Natural killer cell treated with Interleukin-12 subunit alpha and Interleukin-12 subunit beta and Interleukin-15 and Interleukin-18, amount 100 ng/mL, for 72 hours (primary cell): ENCODE measurements around the gene SEZ6L. TPM values are rescaled to one million over a fixed set of nuclear protein-coding genes. Genes with fewer than 3 reads are reported as not detected.

Source experiments
- ATAC-seq, 2 donors: fragments of 150-1000 bp; cut with Tn5 transposase in 1 of 2; sonication (Bioruptor Pico), chemical (Tn5 transposase) in 1 of 2; 2 replicates each; pipeline ENCODE4 v1.10.0; 2021
- DNase-seq: peaks from one replicate; pipeline ENCODE4 v3.0.0; 2022; ENCODE audit warnings: low spot score
- H3K27ac Mint-ChIP-seq, 2 donors: 1 replicate in 1 of 2; 2 replicates in 1 of 2; pipeline ENCODE4 v1.8.0; 2022; ENCODE audit warnings: mixed read lengths in 2 of 2, mild to moderate bottlenecking in 1 of 2, moderate library complexity in 1 of 2
- H3K27me3 Mint-ChIP-seq, 2 donors: 1 replicate in 1 of 2; 2 replicates in 1 of 2; pipeline ENCODE4 v1.8.0; 2022; ENCODE audit warnings: mixed read lengths in 2 of 2
- H3K36me3 Mint-ChIP-seq: one replicate; pipeline ENCODE4 v1.8.0; 2022; ENCODE audit warnings: mixed read lengths
- H3K4me1 Mint-ChIP-seq, 2 donors: 1 replicate in 1 of 2; 2 replicates in 1 of 2; pipeline ENCODE4 v1.8.0; 2022; ENCODE audit warnings: low read depth in 2 of 2, mixed read lengths in 2 of 2, mild to moderate bottlenecking in 1 of 2
- H3K4me3 Mint-ChIP-seq: one replicate; pipeline ENCODE4 v1.8.0; 2022; ENCODE audit warnings: mixed read lengths
- H3K9me3 Mint-ChIP-seq: 2 replicates; pipeline ENCODE4 v1.8.0; 2022; ENCODE audit warnings: mixed read lengths
- total RNA-seq, 2 donors: library from RNA; stranded (reverse); gene quantifications; one replicate each; pipeline ENCODE4 v1.2.3, GENCODE V29; 2022

The SEZ6L gene
- total RNA-seq = not detected

- Mint-ChIP-seq H3K9me3 (no peaks in the 10 kb centered on the region), H3K36me3 (no peaks in the 10 kb centered on the region), H3K27ac (no peak within 1 kb of the TSS), H3K4me3 (peak within 1 kb of the TSS; percentile 45), H3K27me3 (peaks cover 52 to 76% of the 10 kb centered on the region in 2 donors), H3K4me1 (no peaks in the 10 kb centered on the region)
- DNase-seq = no peak
- ATAC-seq = peak in 1 of 2 donors; percentile 40
These were observed at the start of gene SEZ6L for GRCh38 chr22:26169315-26170111. SEZ6L (plus strand) TSS chr22:26169462; CDS start chr22:26169670, 208 bp downstream.

- Mint-ChIP-seq H3K27ac (no peak overlapping the region), H3K9me3 (no peaks in the 10 kb centered on the region), H3K36me3 (no peaks in the 10 kb centered on the region), H3K4me3 (no peak overlapping the region), H3K4me1 (no peaks in the 10 kb centered on the region), H3K27me3 (peaks cover 11 to 26% of the 10 kb centered on the region in 2 donors)
- ATAC-seq = no peak
- DNase-seq = no peak
These were observed 46.3 kb upstream of the SEZ6L start for GRCh38 chr22:26122920-26123468.

GRCh38 chr22:26124991-26125725 lies 44.1 kb upstream of the SEZ6L start:
- Mint-ChIP-seq H3K4me3 (no peak overlapping the region), H3K9me3 (no peaks in the 10 kb centered on the region), H3K27me3 (peaks cover 10 to 24% of the 10 kb centered on the region in 2 donors), H3K27ac (no peak overlapping the region), H3K4me1 (no peaks in the 10 kb centered on the region), H3K36me3 (no peaks in the 10 kb centered on the region)
- ATAC-seq (no peak), DNase-seq (no peak)

GRCh38 chr22:26127126-26127525 lies 42.1 kb upstream of the SEZ6L start:
- no peak overlapping the region for H3K27ac Mint-ChIP-seq
- peaks cover 6 to 18% of the 10 kb centered on the region in 2 donors for H3K27me3 Mint-ChIP-seq
- H3K36me3 Mint-ChIP-seq = no peaks in the 10 kb centered on the region
- no peaks in the 10 kb centered on the region for H3K9me3 Mint-ChIP-seq
- no peak overlapping the region for H3K4me3 Mint-ChIP-seq
- H3K4me1 Mint-ChIP-seq = no peaks in the 10 kb centered on the region
- DNase-seq (no peak), ATAC-seq (no peak)

GRCh38 chr22:26127556-26127955 lies 41.7 kb upstream of the SEZ6L start:
- no peak for ATAC-seq
- peaks cover 6 to 18% of the 10 kb centered on the region in 2 donors for H3K27me3 Mint-ChIP-seq
- H3K27ac Mint-ChIP-seq = no peak overlapping the region
- DNase-seq = no peak
- H3K9me3 Mint-ChIP-seq = no peaks in the 10 kb centered on the region
- no peaks in the 10 kb centered on the region for H3K36me3 Mint-ChIP-seq
- H3K4me1 Mint-ChIP-seq = no peaks in the 10 kb centered on the region
- no peak overlapping the region for H3K4me3 Mint-ChIP-seq

- H3K27ac Mint-ChIP-seq = no peak overlapping the region
- DNase-seq (no peak), ATAC-seq (no peak)
- H3K36me3 Mint-ChIP-seq = no peaks in the 10 kb centered on the region
- H3K4me3 Mint-ChIP-seq = no peak overlapping the region
- no peaks in the 10 kb centered on the region for H3K4me1 Mint-ChIP-seq
- peaks cover 4 to 14% of the 10 kb centered on the region in 2 donors for H3K27me3 Mint-ChIP-seq
- H3K9me3 Mint-ChIP-seq = no peaks in the 10 kb centered on the region
These were observed 37.6 kb upstream of the SEZ6L start for GRCh38 chr22:26131589-26132154.

GRCh38 chr22:26134654-26135330 lies 34.5 kb upstream of the SEZ6L start:
- Mint-ChIP-seq H3K27me3 (peaks cover 6 to 10% of the 10 kb centered on the region in 2 donors), H3K9me3 (no peaks in the 10 kb centered on the region), H3K27ac (no peak overlapping the region), H3K4me3 (no peak overlapping the region), H3K36me3 (no peaks in the 10 kb centered on the region), H3K4me1 (no peaks in the 10 kb centered on the region)
- DNase-seq (no peak), ATAC-seq (no peak)

- Mint-ChIP-seq H3K9me3 (no peaks in the 10 kb centered on the region), H3K27me3 (peaks cover 9 to 15% of the 10 kb centered on the region in 2 donors), H3K4me1 (no peaks in the 10 kb centered on the region), H3K4me3 (no peak overlapping the region), H3K27ac (no peak overlapping the region), H3K36me3 (no peaks in the 10 kb centered on the region)
- ATAC-seq (no peak), DNase-seq (no peak)
These were observed 33.5 kb upstream of the SEZ6L start for GRCh38 chr22:26135806-26136205.

GRCh38 chr22:26139310-26139709 lies 30.0 kb upstream of the SEZ6L start:
- Mint-ChIP-seq H3K4me1 (no peaks in the 10 kb centered on the region), H3K36me3 (no peaks in the 10 kb centered on the region), H3K4me3 (no peak overlapping the region), H3K9me3 (peaks cover 3% of the 10 kb centered on the region), H3K27me3 (peaks cover 20 to 22% of the 10 kb centered on the region in 2 donors), H3K27ac (no peak overlapping the region)
- DNase-seq = no peak
- ATAC-seq = no peak

GRCh38 chr22:26141831-26142230 lies 27.4 kb upstream of the SEZ6L start:
- Mint-ChIP-seq H3K9me3 (peaks cover 3% of the 10 kb centered on the region), H3K27ac (no peak overlapping the region), H3K36me3 (no peaks in the 10 kb centered on the region), H3K4me3 (no peak overlapping the region), H3K27me3 (peaks cover 24 to 26% of the 10 kb centered on the region in 2 donors), H3K4me1 (no peaks in the 10 kb centered on the region)
- ATAC-seq (no peak), DNase-seq (no peak)

- no peaks in the 10 kb centered on the region for H3K36me3 Mint-ChIP-seq
- no peak overlapping the region for H3K27ac Mint-ChIP-seq
- H3K4me3 Mint-ChIP-seq = no peak overlapping the region
- H3K9me3 Mint-ChIP-seq = peaks cover 3% of the 10 kb centered on the region
- DNase-seq (no peak), ATAC-seq (no peak)
- no peaks in the 10 kb centered on the region for H3K4me1 Mint-ChIP-seq
- peaks cover 33 to 46% of the 10 kb centered on the region in 2 donors for H3K27me3 Mint-ChIP-seq
These were observed 25.4 kb upstream of the SEZ6L start for GRCh38 chr22:26143806-26144325.

- no peak overlapping the region for H3K4me3 Mint-ChIP-seq
- ATAC-seq = no peak
- no peaks in the 10 kb centered on the region for H3K36me3 Mint-ChIP-seq
- no peak overlapping the region for H3K27ac Mint-ChIP-seq
- no peak for DNase-seq
- peaks cover 31 to 49% of the 10 kb centered on the region in 2 donors for H3K27me3 Mint-ChIP-seq
- H3K4me1 Mint-ChIP-seq = no peaks in the 10 kb centered on the region
- no peaks in the 10 kb centered on the region for H3K9me3 Mint-ChIP-seq
These were observed 9.4 kb upstream of the SEZ6L start for GRCh38 chr22:26159886-26160285.

- H3K4me1 Mint-ChIP-seq = no peaks in the 10 kb centered on the region
- H3K4me3 Mint-ChIP-seq = no peak overlapping the region
- DNase-seq (no peak), ATAC-seq (no peak)
- H3K36me3 Mint-ChIP-seq = no peaks in the 10 kb centered on the region
- peaks cover 26 to 57% of the 10 kb centered on the region in 2 donors for H3K27me3 Mint-ChIP-seq
- H3K9me3 Mint-ChIP-seq = no peaks in the 10 kb centered on the region
- H3K27ac Mint-ChIP-seq = no peak overlapping the region
These were observed 7.5 kb upstream of the SEZ6L start for GRCh38 chr22:26161746-26162145.
